ENCODE results near the gene USF3. TPM values are rescaled to one million over a fixed set of nuclear protein-coding genes. Genes with fewer than 3 reads are reported as not detected.

Gene USF3
- total RNA-seq, 4 donors from 2014 or later = 21.4 to 33.4 (median 26.3) TPM

DNA sequence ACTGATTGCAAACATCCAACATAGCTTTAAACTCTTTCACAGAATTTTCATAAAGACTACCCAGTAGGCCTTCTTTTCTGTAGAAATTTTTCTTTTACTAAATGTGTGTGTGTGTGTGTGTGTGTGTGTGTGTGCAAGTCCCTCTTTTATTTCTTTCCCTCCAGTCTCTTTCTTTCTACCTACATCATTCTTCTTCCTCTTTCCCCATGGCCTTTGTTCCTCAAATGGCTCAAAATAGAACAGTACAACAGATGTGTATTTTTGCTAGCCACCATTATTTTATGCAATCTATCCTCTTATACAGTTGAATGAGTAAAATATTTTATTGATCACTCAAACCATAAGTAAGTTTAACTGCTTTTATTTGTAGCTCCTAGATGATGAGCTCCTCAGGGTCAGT is 76.4 kb downstream of the USF3 start:
- no peaks in the 10 kb centered on the region for H3K36me3 ChIP-seq
- H3K27me3 ChIP-seq = no peaks in the 10 kb centered on the region
- no peak overlapping the region for H3K4me3 ChIP-seq (replicated peaks in 1 of 3)
- DNase-seq = no peak
- no peaks in the 10 kb centered on the region for H3K4me1 ChIP-seq
- no peak for TF ChIP-seq POLR2A (IDR thresholded peaks at IDR 0.05)
- TF ChIP-seq, protein P1, sequence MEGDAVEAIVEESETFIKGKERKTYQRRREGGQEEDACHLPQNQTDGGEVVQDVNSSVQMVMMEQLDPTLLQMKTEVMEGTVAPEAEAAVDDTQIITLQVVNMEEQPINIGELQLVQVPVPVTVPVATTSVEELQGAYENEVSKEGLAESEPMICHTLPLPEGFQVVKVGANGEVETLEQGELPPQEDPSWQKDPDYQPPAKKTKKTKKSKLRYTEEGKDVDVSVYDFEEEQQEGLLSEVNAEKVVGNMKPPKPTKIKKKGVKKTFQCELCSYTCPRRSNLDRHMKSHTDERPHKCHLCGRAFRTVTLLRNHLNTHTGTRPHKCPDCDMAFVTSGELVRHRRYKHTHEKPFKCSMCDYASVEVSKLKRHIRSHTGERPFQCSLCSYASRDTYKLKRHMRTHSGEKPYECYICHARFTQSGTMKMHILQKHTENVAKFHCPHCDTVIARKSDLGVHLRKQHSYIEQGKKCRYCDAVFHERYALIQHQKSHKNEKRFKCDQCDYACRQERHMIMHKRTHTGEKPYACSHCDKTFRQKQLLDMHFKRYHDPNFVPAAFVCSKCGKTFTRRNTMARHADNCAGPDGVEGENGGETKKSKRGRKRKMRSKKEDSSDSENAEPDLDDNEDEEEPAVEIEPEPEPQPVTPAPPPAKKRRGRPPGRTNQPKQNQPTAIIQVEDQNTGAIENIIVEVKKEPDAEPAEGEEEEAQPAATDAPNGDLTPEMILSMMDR (IDR thresholded peaks at IDR 0.05) = no peak
- no peaks in the 10 kb centered on the region for H3K9me3 ChIP-seq
- intact Hi-C loops (cut with DNase I) = loop anchor here (10.0 kb wide), 1 partner anchor 125 kb away; no protein-coding TSS in a partner anchor
- no peak overlapping the region for H3K27ac ChIP-seq

DNA sequence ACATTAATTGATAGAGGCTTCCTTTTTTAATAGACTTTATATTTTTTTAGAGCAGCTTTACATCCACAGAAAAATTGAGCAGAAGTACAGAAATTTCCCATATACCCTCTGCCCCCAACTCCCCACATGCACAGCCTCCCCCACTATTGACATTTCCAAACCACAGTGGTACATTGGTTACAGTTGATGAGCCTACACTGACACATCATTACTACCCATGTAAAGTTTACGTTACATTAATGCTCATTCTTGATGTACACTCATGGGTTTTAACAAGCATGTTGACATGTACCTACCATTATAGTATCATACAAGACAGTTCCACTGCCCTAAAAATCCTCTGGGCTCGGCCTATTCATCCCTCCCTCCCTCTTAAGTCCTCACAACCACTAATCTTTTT is 78.7 kb downstream of the USF3 start:
- H3K9me3 ChIP-seq = no peaks in the 10 kb centered on the region
- no peaks in the 10 kb centered on the region for H3K36me3 ChIP-seq
- no peak for TF ChIP-seq POLR2A (IDR thresholded peaks at IDR 0.05)
- TF ChIP-seq, protein P1 (IDR thresholded peaks at IDR 0.05) = no peak
- intact Hi-C loops (cut with DNase I) = no loop called here
- no peak overlapping the region for H3K4me3 ChIP-seq (replicated peaks in 1 of 3)
- H3K4me1 ChIP-seq = no peaks in the 10 kb centered on the region
- no peaks in the 10 kb centered on the region for H3K27me3 ChIP-seq
- H3K27ac ChIP-seq = no peak overlapping the region
- WGBS, 2 donors = 89% methylated on average over 2 of the region's 2 CpGs
- no peak for DNase-seq

DNA sequence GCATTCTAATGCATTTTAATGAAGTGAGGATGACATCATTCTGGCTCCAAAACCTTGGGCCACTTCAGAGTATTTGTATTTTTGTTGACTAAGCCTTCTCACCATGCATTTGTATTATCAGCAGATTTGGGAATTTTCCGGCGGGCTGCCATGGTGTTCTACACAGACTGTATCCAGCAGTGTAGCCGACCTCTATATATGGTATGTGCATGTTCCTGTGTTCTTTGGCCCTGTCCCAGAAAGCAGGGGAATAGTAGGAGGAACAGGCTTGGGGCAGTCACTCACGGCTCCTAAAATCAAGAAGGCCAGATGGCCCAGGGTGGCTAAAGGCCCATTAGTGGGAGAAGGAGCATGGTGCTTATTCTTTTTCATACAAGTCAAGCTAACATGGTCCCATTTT is 80.5 kb downstream of the USF3 start:
- intact Hi-C loops (cut with DNase I) = no loop called here
- WGBS, 2 donors = 82 to 88% methylated on average over 4 of the region's 4 CpGs
- TF ChIP-seq POLR2A (IDR thresholded peaks at IDR 0.05) = no peak
- TF ChIP-seq, protein P1 (IDR thresholded peaks at IDR 0.05) = no peak
- no peak overlapping the region for H3K27ac ChIP-seq
- H3K9me3 ChIP-seq = no peaks in the 10 kb centered on the region
- no peak for DNase-seq
- no peak overlapping the region for H3K4me3 ChIP-seq (replicated peaks in 1 of 3)
- no peaks in the 10 kb centered on the region for H3K27me3 ChIP-seq
- H3K36me3 ChIP-seq = no peaks in the 10 kb centered on the region
- H3K4me1 ChIP-seq = no peaks in the 10 kb centered on the region

GRCh38 chr3:113614402-113614801 is 82.0 kb downstream of the USF3 start:
- DNase-seq = no peak
- Histone ChIP-seq H3K27ac (no peak overlapping the region), H3K4me1 (no peaks in the 10 kb centered on the region), H3K4me3 (replicated peaks in 1 of 3) (no peak overlapping the region), H3K36me3 (no peaks in the 10 kb centered on the region), H3K27me3 (no peaks in the 10 kb centered on the region), H3K9me3 (no peaks in the 10 kb centered on the region)
- intact Hi-C loops (cut with DNase I) = no loop called here
- 67 to 79% methylated on average over 5 of the region's 5 CpGs for WGBS, 2 donors
- no peak for TF ChIP-seq POLR2A (IDR thresholded peaks at IDR 0.05)
- TF ChIP-seq, protein P1 (IDR thresholded peaks at IDR 0.05) = no peak

GRCh38 chr3:113607219-113607596 is 89.2 kb downstream of the USF3 start:
- WGBS, 2 donors = 75 to 81% methylated on average over 5 of the region's 5 CpGs
- H3K27ac ChIP-seq = no peak overlapping the region
- no peaks in the 10 kb centered on the region for H3K27me3 ChIP-seq
- intact Hi-C loops (cut with DNase I) = no loop called here
- H3K9me3 ChIP-seq = no peaks in the 10 kb centered on the region
- DNase-seq = no peak
- no peaks in the 10 kb centered on the region for H3K36me3 ChIP-seq
- H3K4me3 ChIP-seq (replicated peaks in 1 of 3) = no peak overlapping the region
- TF ChIP-seq, protein P1 (IDR thresholded peaks at IDR 0.05) = no peak
- TF ChIP-seq POLR2A (IDR thresholded peaks at IDR 0.05) = no peak
- no peaks in the 10 kb centered on the region for H3K4me1 ChIP-seq

Measured in thyroid gland (tissue), 4 donors.